Fibroblast of the conjunctiva (primary cell): ENCODE data around the gene RORC.
"Not testable (repeated sequence)": the region's sequence is repeated elsewhere in the genome, so short reads cannot be mapped to it uniquely, and the experiment has no call there.

Experiments used
- DNase-seq: peaks from one replicate; pipeline ENCODE4 v3.0.0-alpha.2; 2010; ENCODE audit warnings: low read depth

The RORC gene

DNA sequence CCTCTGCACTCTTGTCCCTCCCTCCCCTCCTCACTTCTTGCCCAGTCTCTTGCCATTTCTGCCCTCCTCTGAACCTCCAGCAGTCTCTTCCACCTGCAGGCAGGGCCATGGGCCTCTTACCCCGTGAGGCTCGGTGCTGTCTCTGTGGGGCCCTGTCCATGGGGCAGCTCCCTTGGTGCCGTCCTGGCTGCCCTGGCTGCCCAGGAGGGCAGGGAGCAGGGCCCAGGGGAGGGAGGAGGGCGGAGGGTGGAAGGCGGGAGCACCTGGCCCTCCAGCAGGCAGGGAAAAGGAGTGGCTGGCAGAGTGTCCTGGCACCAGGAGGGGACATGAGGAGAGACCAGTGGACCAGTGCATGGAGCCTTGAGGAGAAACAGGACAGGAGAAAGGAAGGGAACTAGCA is at the start of gene RORC:
Gene RORC (minus strand): TSS at position 198 of the 400 bp plus-strand sequence. CDS start 38 bp downstream, at position 160.
- DNase-seq, result no peak

GRCh38 chr1:151875419-151876097 is 44.0 kb upstream of the RORC start:
- DNase-seq, result no peak

- not testable (repeated sequence) for DNase-seq
These were observed 41.2 kb upstream of the RORC start for GRCh38 chr1:151872776-151873175.

DNA sequence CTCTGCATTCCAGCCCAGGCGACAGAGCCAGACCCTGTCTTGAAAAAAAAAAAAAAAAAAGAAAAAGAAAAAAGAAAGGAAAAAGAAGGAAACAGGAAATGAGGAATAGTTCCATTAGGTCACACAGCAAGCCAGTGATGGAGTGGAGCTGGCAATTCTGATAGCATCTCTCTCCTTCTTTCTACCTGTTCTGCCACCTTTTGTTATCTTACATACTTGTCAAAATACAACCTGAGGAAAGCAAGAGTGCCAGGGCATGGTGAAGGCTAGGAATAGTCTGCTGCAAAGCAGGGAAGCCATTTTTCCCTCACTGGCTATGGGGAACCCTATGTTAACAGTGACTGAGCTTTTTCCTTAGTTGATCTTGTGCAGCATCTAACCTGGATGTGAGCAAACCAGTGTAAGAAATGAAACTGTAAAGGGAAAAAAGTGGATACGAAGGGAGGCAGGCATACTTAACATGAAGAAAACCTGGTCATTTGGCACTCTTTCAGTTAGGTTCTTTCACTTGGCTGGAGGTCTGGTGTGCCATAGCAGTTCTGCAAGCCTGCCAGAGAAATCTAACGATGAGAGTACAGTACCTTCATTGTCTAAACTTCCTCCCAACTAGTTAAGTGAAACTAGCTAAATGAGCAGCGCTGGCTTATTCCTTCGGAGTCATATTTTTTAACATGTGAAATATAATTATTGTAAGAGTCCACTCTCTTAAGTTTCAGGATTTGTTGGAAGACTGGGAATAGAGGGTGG is 39.9 kb upstream of the RORC start:
- no peak for DNase-seq

DNA sequence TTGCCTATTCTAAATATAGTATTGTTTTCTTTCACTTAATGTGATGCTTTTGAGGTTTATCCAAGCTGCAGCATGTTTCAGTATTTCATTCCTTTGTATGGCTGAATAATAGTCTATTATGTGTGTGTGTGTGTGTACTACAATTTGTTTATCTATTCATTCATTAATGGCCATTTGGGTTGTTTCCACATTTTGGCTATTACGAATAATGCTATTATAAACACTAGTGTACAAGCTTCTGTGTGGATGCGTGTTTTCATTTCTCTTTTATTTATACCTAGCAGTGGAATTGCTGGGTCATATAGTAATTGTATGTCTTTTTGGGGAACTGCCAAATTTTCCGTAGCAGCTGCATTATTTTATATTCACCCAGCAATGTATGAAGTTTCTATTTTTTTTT is 36.9 kb upstream of the RORC start:
- no peak for DNase-seq

DNA sequence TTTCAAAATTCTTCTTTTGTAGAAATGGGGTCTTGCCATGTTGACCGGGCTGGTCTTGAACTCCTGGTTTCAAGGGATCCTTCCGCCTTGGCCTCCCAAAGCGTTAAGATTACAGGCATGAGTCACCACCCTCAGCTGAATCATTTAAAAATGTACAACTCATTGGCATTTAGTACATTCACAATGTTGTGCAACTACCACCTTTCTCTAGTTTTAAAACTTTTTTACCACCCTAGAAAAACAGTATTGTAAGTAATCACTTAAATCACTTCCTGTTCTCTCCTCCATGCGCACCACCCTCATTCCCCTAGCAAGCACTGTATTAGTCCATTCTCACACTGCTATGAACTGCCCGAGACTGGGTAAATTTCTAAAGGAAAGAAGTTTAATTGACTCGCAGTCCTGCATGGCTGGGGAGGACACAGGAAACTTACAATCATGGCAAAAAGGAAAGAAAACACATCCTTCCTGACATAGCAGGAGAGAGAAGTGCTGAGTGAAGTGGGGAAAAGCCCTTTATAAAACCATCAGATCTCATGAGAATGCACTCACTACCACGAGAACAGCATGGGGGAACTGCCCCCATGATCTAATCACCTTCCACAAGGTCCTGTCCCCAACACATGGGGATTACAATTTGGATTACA is 36.3 kb upstream of the RORC start:
- DNase-seq, result peak; percentile 59

DNA sequence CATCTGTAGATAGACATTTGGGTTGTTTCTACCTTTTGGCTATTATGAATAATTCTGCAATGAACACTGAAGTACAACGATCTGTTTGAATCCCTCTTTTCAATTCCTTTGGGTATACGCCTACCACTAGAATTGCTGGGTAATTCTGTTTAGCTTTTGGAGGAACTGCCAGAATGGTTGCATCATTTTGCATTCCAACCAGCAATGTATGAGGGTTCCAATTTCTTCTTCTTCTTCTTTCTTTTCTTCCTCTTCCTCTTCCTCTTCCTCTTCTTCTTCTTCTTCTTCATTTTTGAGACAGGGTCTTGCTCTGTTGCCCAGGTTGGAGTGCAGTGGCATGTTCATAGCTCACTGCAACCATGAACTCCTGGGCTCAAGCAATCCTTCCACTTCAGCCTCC is 35.7 kb upstream of the RORC start:
- peak; percentile 35 for DNase-seq

DNA sequence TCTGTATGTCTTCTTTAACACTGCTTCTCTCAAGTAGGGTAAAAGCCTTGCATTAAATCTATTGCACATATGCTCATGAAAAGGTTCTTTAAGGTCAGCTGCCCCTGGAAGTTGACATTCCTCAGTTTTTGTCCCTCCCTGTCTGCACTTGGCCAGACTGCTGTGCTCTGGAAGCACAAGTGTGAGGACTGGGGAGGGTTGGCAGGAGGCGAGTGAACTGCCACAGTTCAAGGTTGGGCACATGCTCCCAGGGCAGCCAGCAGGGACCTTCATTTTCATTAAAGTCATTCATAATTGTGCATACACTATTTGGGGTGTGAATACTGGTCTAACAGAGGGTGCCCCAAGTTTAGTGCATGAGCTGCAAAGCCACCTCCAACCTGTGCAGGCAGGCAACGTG is 32.8 kb upstream of the RORC start:
- DNase-seq, result no peak

GRCh38 chr1:151862604-151863003 is 31.0 kb upstream of the RORC start:
- DNase-seq, result no peak

DNA sequence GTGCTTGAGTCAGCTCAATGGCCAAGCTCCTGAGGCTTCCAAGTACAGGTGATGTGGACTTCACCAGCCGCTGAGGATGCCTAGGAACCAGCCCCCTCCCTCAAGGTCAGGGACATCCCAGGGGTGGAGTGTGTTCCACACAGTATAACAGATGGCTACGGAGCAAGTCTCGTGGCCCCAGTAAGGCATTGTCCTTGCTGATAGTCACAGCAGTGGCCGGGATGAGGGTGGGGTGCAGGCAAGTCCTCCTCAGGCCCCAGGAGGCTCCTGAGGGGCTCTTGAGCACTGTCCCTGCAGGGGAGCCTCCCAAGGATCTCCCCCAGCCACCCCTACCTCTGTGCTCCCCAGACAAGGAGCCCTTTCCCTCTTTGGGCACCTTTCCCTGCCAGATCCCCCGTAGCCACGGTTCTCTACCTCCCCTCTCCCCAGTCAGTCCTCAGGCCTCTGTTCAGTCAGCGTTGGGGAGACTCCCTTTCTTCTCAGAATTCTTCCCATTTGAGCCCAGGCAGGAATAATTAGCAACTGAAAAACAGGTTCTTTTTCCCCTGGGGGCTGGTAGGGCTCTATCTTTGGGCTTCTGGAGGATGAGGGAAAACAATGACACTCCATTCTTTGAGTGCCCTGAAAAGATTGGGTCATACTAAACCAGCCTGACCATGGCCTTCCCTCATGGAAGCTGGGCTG is 29.0 kb upstream of the RORC start:
- DNase-seq, result no peak

- DNase-seq, result no peak
These were observed 28.3 kb upstream of the RORC start for GRCh38 chr1:151859891-151860293.

DNA sequence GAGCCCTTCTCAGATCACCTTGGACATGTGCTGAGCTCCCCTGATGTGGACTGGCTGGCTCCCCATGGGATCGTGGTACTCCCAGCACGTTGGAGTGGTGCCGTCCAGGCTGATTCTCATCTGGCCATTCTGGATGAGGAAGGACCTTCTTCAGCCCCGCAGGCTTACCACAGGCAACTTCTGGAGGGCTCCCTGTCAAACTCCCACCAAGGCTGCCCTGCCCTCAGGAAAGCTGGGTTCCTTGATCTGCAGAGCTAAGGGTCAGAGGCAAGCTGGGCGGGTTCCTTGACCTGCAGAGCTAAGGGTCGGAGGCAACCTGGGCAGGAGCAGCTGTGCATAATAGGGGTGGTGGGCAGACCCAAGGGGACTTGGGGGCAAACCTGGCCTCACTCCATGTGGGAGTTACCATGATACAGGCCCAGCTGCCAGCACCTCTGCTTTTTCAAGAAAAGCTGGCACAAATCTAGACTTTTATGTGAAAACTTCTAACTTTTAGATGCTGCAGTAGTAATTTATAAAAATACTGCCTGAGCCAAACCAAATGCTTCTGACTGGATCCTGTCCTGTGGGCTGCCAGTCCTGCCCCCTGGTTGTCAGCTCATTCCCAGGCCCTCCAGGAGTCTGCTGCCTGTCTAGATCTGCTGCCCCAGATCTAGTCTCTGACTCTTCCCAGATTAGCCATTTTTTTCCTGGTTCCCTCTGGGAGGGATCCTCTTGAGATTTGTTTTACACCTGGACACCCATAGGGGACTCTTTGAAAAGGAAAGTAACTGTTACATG is 27.5 kb upstream of the RORC start:
- DNase-seq, result no peak

DNA sequence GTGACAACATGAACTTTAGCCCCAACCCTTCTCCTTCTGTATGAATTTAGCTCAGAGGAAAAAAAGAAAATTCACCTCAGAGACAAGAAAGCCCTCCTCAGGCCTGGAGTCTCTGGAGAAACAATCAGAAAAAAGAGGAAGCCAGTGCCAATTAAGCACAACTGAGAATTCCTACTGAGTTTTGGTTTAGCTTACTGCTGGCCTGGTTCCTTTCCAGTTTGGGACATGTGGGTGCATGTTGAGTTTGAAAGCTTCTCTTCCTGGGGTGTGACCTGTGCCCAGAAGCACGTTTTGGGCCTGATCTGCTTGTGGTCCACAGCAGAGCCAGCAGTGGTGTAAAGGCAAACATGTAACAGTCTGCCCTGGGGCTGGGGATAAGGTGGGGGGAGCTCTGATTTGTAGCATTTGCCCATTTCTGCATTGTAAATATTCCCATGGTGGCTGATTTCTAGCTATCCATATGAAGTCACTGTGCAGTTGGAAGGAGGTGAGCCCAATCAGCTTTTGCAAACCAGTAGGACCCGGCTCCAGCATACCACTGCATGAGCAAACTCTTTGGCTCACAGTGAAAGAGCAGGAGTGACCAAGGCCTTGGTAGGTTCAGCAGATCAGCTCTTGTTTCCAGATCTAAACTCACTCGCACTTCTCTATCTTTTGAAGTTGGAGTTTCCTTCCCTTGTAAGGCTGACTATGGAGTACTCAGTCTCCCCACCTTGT is 26.6 kb upstream of the RORC start:
- no peak for DNase-seq

DNA sequence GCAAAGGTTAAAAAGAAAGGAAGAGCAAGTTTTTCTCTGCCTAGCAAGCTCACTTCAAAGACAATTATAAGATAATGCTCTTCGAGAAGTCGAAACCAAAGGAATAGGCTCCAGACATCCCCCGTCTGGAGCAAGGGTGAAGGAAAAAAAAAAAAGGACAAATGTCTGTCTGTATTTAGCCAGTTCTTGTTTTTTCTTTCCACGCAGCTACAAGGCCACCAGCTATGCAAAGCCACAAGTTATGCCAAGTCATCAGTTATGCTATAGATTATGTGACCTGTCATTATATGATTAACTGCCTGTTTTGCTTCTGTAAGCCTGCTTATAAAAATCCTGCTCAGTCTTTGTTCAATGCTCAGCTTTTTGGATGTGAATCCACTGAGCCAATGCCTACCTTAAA is 24.3 kb upstream of the RORC start:
- DNase-seq, result no peak

GRCh38 chr1:151855516-151855915 is 23.9 kb upstream of the RORC start:
- DNase-seq, result not testable (repeated sequence)

DNA sequence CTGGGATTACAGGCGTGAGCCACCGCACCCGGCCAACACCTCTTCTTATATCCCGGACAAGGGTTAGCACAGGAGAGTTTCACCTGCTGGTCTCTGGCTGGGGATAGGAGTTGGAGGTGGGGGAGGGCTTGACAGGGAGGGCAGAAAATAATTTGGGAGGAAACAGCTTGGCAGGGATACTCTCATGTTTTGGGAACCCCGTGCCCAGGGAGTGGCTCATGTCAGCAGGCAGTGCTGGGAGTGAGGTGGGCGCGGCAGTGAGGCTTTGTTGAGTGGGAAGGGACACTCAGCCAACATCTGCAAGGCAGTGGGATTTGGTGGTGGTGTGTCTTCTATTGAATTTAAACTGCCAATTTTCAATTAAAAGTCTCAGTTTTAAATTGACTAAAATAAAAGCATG is 23.1 kb upstream of the RORC start:
- no peak for DNase-seq

DNA sequence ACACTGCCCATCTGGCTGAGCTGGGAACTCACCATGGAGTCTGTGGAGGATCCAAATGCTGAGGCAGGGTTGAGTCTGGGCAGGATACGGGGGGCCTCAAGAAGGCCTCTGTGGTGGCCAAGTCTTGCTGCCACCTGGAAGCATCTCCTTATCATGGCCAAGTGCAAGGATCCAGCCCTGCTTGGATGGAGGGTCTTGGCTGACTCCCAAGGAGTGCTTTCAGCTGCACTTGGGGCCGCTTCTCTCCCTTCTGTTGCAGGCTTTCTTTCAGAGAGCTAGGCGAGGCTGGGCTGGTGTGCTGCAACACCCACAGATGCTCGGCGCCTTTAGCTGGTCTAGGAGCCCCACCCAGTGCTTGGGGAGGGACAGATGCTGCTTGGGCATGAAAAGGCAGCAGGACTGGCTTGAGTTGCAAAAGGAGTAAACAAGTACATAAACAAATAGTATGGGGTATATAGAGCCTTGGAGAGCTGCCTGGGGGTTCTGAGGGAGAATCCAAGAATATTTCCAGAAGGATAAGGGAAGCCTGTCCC is 21.9 kb upstream of the RORC start, which contains the start of gene THEM5:
Gene THEM5 (minus strand): TSS at position 302 of the 533 bp plus-strand sequence. CDS start 147 bp downstream, at position 155.
- DNase-seq, result no peak

GRCh38 chr1:151852733-151853132 is 21.1 kb upstream of the RORC start:
- no peak for DNase-seq

DNA sequence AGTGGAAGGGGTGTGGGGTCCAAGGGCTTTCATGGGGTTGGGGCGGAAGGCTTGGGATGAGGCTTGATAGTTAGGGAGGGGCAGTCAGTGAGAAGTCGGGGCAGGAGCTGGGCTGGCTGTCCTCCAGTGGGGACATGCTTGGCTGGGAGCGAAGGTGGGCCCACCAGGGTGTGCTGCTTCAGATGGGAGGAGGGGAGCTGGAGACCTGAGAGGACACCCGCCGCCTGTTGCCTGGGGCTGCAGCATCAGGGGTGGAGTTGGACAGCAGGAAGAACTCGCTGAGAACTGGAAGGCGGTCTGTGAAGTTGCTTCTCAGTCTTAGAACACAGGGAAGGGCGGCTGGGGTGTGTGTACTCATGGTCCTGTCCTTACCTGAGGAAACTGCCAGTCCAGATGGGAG is 20.3 kb upstream of the RORC start:
- DNase-seq, result no peak

DNA sequence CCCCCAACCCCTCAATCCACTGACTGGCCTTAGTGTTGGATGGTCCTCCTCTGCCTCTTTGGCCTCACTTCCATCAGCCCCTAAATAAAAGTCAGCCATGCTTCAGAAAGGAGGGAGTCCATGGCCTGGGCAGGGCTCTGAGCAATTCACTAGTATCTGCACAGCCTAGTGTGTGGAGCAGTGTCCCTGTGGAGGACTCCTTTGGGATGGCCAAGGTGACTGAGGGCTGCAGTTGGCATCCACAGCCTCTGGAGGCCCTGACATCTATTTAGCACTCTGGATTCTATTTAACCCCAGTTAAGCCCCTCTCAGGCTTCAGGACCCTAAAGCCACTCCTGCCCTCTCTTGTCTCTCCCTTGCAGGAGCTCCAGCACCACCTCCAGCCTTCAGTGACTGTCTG is 18.3 kb upstream of the RORC start:
- DNase-seq, result no peak

GRCh38 chr1:151849126-151849525 is 17.5 kb upstream of the RORC start:
- no peak for DNase-seq
